GM03348 (cell line): ENCODE results near the gene POLD2.
"Not testable (repeated sequence)": the region's sequence is repeated elsewhere in the genome, so short reads cannot be mapped to it uniquely, and the experiment has no call there.

Experiments
- DNase-seq: peaks from one replicate; pipeline ENCODE4 v3.0.0; 2012; ENCODE audit warnings: low spot score

The POLD2 gene

DNA sequence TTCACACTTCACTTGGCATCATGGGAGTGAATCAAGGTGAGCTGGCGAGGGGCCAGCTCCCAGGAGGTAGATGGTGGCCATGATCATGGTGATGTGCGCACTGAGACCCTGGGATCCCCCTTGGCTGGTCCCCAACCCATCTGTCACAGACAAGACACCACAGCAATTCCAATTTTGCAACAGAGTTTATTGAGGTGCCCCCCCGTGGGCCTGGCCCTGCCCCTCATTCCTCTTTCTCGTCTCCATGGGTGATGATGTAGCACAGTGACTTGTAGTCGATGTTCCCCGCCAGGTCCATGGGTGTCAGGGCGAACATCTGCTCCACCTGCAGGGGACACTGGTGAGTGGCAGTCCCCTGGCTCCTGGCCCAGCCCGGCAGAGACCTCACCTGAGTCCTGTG is 15.3 kb upstream of the POLD2 start:
- no peak for DNase-seq

DNA sequence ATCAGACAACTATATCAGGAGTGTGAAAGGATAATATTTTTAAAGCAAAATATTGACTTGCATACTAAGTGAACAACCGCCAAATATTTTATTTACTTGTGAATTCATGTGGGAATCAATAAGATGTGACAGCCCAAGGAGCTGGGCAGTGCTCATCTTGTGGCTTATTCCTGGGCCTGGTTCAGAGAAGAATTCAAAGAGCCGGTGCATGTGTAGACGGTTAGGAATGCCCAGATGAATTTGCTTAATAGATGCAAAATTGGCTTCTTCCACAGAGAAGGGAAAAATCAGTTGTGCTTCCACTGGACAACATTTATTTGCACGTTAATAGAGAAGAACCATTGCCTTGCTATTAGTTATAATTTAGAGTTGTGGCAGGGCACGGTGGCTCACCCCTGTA is 13.4 kb upstream of the POLD2 start:
- peak; percentile 44 for DNase-seq

DNA sequence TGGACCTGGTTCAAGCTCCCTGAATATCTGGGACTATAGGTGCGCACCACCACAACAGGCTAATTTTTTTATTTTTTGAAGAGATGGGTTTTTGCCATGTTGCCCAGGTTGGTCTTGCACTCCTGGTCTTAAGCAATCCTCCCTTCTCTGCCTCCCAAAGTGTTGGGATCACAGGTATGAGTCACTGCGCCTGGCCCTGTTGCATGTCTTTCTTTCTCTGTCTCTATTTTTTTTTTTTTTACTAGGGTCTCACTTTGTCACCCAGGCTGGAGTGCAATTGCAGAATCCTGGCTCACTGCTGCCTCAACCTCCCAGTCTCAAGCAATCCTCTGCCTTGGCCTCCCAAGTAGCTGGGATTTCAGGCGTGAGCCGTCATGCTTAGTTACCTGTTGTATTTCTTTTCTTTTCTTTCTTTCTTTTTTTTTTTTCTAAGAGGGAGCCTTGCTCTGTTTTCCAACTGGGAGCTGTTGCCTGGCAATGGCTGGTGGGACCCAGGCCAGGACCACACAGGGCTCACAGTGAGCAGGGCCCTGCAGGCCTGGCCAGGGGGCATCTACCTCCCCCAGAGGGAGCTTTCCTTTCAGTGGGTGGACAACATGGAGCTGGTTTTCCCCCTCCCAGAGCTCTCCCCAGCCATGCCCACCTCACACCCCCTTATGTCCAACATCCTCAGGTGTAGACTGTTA is 11.7 kb upstream of the POLD2 start:
- no peak for DNase-seq

DNA sequence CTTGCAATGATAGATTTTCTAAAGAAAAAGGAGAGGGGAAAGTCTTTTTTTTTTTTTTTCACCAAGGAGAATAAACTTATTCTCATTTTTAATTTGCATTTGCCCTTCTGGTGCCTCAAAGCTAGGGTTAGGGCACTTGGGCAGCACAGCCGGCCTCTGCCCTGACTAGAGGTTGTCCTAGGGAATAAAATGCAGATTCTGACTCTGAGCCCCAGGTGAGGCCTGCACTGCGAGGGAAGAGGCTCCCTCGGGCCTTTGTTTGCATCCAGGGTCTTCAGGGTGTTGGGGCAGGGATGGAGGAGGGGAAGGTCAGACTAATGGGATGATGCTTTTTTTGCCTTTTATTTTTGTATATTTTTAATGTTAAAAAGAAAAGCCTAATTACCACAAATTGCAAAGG is 9.9 kb upstream of the POLD2 start:
- DNase-seq = no peak

DNA sequence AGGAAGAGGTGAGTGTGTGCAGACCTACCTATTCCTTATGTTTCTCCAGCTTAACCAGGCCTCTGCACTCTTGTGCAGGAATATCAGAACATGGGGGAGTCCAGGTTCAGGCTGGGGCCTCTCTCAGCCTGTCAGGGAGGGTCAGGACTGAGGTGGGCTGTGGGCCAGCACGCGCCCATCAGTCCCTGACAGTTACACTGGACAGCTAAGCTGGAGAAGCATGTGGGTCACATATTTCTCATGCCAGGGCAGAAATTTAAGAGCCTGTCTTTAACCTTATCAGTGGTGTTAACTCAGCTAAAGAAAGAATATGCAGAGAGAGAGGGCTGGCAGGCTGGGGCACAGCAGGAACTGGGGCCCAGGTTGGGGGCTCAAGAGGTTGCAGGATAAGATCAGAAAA is 8.7 kb upstream of the POLD2 start:
- peak; percentile 37 for DNase-seq

DNA sequence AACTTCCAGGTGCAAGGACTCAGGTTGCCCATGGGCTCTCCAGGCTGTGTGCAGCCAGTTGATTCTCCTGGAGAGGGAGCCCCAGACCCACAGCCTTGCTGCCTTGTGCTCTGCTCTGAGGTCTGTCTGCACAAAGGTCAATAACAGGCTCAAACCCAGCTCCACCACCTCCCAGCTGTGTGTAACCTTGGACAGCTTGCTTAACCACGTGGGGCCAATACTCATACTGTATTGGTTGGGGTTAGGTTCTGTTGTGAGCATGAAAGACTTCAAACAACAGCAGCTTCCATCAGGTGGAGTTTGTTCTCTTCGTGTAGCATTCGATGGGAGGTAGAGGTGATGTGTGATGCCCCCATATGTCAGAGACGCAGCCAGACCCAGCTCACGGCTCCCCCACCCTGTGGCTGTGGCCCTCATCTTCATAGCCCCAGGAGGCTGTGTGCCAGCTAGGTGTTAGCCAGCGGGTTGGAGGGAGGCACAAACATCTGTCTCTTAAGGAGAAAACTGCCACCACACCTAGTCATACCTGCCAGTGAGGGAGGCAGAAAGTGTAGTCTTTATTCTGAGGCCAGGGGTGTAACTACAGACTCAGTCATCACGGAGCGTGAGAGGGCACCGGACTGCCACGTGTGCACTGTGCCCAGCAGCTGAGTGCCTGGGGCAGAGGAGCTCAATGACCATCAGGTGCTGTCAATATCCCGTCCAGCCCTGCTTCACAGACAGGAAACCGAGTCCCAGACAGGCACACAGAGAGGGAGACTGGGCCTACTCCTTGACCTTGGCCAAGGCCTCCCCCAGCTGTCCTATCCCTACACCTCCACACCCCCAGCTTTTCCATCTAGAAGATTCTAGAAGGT is 8.1 kb upstream of the POLD2 start:
- no peak for DNase-seq

DNA sequence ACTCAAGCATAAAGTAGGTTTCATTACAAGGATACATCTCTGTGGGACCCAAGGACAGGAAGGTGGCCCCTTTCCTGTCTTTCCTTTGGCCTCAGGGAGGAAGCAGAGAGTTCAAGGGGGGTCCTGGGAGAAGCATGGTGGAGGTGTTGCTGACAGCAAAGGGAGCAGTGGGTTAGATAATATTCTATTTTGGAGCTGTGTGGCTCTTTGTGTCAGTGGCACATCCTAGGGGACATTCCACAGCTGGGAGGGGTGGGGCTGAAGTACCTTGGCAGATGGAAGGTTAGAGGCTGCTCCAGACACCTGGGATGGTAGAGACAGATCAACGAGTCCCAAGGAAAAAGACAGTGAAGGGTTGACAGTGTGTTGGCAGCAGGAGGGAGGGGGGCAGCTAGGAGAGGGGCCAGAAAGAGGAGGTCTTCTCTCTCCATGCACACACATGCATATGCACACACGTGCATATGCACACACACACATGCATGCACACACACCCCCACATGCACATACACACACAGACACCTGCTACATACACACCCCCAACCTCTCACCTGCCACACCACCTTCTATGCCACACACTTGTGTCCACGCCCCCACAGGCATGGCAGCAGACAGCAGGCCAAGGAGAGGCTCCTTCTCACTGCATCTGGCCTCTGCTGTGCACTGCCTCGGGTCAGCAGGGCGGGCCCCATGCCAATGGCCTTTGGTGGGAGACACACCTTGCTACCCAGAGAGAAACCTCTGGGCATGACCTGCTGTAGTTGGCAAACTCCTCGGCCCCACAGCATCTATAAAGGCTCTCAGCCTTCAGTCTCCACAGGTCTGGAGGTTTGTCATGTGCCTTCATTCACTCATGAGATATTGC is 5.6 kb upstream of the POLD2 start:
- no peak for DNase-seq

DNA sequence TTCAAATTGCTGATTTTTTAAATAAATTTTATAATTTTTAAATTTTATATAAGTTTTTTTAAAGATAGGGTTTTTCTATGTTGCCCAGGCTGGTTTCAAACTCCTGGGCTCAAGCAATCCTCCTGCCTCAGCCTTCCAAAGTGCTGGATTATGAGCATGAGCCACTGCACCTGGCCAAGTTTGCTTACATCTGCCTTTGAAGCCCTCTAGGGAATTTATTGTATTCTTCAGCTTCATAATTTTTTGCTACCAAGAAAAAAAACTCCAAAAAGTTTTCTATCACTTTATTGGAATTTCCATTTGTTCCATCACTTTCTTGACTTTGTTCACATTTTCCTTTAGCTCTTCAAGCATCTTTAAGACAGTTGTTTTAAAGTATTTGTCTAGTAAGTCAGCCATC is 3.8 kb upstream of the POLD2 start:
- DNase-seq = no peak

DNA sequence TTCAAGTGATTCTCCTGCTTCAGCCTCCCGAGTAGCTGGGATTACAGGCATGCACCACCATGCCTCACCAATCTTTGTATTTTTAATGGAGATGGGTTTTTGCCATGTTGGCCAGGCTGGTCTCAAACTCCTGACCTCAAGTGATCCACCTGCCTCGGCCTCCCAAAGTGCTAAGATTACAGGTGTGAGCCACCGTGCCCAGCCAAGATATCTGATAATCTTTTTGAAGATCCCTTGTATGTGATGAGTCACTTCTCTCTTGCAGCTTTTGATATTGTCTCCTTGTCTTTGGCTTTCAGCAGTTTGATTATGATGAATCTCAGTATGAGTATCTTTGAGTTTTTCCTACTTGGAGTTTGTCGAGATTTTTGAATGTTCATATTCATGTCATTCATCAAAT is 3.2 kb upstream of the POLD2 start:
- DNase-seq = not testable (repeated sequence)

DNA sequence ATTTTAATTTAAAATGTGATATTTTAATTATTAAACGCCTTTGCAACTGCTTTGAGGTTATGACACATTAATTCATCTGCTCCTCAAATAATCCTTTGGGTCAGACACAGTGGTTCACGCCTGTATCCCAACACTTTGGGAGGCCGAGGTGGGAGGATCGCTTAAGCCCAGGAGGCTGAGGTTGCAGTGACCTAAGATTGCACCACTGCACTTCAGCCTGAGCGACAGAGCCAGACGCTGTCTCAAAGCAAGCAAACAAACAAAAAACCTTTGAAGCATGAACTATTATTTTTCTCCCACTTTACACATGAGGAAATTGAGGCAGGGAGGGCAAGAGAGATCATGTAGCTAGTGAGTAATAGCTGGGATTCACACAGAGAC is 1.5 kb upstream of the POLD2 start:
- DNase-seq = no peak

DNA sequence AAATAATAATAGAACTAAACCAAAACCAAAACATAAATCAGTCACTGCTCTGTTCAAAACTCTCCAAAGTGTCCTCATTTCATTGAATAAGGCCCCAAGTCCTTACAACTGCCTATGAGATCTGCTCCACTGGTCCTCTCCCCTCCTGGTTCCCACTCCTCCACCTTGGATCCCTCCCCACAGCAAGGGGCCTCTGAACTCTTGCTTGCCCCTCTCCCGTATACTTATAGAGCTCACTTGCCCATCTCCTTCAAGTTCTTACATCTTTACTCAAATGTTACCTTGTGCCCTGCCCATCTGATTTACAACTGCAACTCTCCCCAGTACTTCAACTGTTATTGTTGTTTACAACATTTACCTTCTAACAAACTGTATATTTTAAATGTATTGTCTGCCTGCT is 819 bp downstream of the POLD2 start:
- no peak for DNase-seq

DNA sequence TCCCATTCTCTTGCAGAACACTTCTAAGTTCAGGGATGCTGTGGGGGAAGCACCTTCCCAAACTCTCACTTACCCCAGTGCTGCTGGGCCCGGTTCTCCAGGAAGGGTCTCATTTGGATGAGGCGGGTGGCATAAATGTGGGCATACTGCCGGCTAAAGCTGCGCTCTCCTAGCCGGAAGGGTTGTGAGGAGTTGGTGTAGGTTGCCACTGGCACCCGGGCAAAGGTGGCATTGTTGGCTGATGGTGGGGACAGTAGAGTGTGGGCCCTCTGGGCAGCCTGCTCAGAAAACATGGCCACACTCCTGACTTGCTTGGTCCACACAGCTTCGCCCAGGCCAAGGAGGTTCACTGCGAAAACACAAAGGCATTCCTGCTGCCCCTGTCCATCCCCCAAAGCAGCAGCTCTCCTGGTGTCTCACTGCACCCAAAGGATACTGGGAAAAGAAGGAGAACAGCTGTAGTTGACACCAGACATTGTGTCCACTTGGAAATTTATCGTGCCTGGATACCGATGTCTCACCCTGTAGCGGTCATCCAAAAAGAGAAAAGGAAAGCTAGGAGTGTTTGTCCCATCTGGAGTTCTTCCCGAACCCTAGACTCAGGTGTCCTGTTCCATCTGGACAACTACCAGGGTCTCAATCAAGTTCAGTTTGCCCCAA is 1.5 kb downstream of the POLD2 start:
- DNase-seq = no peak

DNA sequence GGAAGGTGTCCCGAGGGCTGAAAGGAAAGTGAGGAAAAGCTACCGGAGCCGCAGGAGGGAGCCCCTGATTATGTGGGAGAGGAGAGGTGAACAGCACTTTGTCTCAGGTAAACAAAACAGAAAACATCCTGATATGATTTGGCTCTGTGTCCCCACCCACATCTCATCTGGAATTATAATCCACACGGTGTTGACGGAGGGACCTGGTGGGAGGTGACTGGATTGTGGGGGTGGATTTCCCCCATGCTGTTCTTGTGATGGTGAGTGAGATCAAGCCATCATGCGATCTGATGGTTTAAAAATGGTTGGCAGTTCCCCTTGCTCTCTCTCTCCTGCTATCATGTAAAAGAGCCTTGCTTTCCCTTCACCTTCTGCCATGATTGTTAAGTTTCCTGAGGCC is 3.0 kb downstream of the POLD2 start:
- no peak for DNase-seq

DNA sequence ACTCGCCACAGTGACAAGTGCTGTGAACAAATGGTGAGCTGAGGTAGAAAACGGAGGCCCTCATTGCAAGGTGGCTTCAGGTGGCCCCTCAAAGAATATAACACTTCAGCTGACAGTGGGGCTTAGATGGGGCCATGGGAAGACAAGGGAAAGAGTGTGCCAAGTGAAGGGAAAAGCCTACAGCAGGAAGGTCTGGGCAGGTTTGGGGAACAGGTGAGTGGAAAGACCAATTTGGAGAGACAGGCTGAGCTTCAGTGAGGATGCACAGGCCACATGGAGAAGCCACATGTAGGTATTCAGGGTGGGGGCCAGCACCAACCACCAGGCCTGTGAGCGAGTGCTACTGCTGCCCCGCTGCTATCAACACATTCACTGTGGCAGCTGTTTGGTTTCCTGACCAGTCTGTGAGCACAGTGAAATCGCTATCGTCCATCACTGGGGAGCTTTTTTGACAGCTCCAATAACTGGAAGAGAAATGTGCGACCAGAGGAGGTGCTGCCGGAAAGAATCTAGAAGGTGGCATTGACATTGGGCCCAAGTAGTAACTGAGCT is 3.4 kb downstream of the POLD2 start:
- no peak for DNase-seq

DNA sequence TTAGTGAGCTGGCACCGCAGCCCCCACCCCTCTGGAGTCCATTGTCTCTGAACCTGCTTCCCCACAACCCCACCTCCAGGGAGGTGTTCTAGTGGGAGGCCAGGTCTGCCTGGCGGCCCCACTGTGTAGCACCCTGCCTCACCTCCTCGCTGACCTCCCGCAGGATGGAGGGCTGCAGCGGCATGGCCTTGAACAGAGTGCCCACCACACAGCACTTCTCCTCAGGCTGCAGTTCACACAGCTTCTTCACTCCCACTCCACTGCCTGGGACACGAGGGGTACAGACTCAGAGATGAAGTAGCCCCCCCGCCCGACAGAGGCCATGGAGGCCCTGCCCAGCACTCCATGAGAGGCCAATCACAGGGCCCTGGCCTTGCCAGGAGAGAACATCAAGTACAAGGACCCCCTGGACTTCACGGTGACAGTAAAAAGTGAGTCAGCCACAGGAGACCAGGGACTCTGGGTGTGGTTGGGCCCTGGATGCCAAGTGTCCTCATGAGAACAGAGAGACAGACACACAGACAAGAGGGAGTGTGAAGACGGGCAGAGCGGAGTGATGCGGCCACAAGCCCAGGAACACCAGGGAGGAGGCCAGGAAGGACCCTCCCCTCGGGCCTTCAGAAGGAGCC is 5.4 kb downstream of the POLD2 start:
- DNase-seq = no peak

DNA sequence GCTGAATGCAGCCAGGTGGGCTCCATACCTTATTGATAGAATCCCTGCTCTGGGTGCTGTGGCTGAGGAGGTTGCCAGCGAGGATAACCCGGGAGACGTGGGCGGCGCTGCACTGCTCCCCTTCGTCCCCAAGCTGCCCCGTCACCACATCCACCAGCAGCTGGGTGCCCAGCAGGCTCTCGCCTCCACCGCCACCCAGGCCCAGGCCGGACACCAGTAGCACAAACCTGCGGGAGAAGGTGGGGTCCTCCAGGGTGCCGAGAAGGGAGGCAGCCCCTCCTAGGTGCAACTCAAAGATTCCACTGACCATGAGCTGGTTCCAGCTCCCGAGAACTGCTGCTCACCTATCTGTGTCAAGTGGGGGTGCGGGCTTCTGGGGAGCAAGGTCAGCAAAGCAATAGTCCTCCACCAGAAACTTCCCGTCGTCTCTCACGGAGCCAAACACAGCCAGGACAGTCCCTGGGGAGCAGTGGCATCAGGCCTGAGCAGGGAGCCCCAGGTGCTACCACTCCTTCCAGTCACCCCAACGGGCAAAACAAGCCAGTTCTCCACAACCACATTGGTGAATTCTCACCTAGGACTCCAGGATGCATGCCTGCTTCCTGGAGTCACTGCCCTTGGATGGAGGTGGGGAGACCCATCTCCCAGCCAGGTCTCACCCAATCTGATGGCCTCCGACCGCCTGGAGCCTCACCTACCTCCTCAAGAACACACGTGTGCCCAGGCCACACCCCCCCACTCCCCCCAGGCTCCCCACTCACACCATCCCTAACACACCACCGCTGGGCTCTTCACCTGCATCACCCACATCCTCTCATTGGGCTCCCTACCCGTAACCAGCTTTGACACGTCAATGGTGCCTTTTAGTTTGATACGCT is 6.3 kb downstream of the POLD2 start:
- no peak for DNase-seq

DNA sequence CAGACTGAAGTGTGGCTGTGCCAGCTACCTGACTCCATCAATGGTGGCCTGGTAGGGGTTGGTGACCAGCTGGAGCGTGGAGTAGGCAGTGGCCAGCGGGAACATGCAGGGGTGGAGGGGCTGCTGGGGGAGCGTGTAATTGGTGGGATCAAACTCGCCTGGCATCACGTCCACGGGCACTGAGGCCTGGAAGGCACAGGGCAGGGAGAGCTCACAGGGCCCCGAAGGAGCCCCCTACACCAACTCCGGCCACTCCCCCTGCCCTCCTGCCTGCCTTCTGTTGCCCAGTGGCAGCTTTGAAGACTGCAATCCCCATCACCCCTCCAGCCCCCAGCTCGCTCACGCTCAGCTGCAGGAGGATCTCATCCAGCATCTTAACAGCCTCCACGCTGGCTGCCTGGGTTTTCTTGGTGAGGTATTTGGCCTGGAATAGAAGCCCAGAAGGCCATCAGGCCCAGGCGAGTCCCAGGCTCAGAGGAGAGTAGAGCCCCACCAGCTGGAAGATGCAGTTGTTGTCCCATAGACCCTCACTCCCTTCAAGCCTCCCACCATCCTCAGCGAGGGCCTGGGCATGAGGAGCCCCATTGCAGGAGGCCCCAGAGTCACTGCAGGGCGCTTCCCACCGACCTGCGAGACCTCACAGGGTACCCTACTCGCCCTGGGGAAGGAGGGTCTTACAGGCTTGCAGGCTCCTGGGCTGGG is 7.1 kb downstream of the POLD2 start:
- no peak for DNase-seq

DNA sequence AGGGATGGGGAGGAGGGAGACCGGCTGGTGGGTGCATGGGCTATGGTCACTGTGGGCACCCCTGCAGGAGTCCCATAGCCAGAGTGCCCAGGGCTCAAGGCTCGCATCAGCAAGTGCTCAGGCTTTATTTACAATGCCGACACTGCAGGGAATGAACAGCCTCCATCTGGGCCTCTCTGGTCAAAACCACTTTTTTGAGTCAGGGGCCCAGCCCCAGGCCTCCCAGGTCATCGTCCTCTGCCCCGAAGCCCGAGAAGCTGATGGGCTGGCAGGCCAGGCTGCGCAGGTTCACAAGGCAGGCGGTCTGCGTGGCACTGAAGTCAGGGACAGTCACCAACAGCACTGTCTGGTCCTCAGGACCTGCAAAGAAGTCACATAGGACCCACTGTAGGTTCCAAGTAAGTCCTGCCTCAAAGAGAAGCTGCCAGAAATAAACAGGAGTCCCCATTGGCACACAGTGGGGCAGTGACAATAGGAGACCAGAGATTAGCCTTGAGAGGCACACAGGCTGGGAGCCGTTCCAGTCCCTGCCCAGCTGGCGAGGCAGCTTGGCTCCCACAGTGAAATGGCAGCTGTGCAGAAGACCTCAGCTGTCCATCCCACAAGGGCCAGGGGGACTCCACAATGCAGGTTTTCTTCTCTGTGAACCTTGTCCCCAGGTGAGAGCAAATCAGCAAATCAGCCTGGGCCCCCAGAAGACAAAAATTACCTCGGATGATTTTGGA is 8.6 kb downstream of the POLD2 start:
- DNase-seq = no peak

DNA sequence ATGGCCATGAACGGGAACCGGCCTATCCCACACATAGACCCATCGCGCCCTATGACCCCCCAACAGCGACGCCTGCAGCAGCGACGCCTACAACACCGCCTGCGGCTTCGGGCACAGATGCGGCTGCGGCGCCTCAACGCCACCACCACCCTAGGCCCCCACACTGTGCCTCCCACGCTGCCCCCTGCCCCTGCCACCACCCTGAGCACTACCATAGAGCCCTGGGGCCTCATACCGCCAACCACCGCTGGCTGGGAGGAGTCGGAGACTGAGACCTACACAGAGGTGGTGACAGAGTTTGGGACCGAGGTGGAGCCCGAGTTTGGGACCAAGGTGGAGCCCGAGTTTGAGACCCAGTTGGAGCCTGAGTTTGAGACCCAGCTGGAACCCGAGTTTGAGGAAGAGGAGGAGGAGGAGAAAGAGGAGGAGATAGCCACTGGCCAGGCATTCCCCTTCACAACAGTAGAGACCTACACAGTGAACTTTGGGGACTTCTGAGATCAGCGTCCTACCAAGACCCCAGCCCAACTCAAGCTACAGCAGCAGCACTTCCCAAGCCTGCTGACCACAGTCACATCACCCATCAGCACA is 9.5 kb downstream of the POLD2 start:
- no peak for DNase-seq
